GM19455 (cell line): ENCODE data around the gene SF1.
"Not testable (repeated sequence)": the region's sequence is repeated elsewhere in the genome, so short reads cannot be mapped to it uniquely, and the experiment has no call there.

Source experiments
- ATAC-seq: cut with Tn5 transposase; IDR thresholded peaks from one replicate; pipeline ENCODE4 v1.9.1; 2021; ENCODE audit not compliant: unreplicated experiment

Gene SF1

GRCh38 chr11:64778473-64779298 is at the start of gene SF1:
Gene SF1, minus strand, starts transcription at chr11:64778542. Its CDS starts 150 bp downstream, at chr11:64778392.
- ATAC-seq = peak; percentile 71

GRCh38 chr11:64827451-64827839 is 49.1 kb upstream of the SF1 start:
- no peak for ATAC-seq

- ATAC-seq = no peak
Observed at GRCh38 chr11:64826578-64827450, 48.5 kb upstream of the SF1 start.

- no peak for ATAC-seq
Observed at GRCh38 chr11:64826062-64826461, 47.7 kb upstream of the SF1 start.

GRCh38 chr11:64823568-64824119 is 45.3 kb upstream of the SF1 start:
- ATAC-seq = no peak

- ATAC-seq = no peak
Observed at GRCh38 chr11:64817476-64817875, 39.1 kb upstream of the SF1 start.

GRCh38 chr11:64815433-64815832 is 37.1 kb upstream of the SF1 start:
- not testable (repeated sequence) for ATAC-seq

- ATAC-seq = no peak
Observed at GRCh38 chr11:64814712-64815187, 36.4 kb upstream of the SF1 start.

- no peak for ATAC-seq
Observed at GRCh38 chr11:64813826-64814225, 35.5 kb upstream of the SF1 start.

- peak; percentile 12 for ATAC-seq
Observed at GRCh38 chr11:64810891-64811272, 32.5 kb upstream of the SF1 start.

GRCh38 chr11:64810271-64810890 is 32.0 kb upstream of the SF1 start, which contains the start of gene MEN1:
Gene MEN1, minus strand, starts transcription at chr11:64810551. Its CDS starts 442 bp downstream, at chr11:64810109.
- peak; percentile 65 for ATAC-seq

- no peak for ATAC-seq
Observed at GRCh38 chr11:64809781-64810241, 31.5 kb upstream of the SF1 start.

GRCh38 chr11:64805481-64805880 is 27.1 kb upstream of the SF1 start:
- no peak for ATAC-seq

- no peak for ATAC-seq
Observed at GRCh38 chr11:64804346-64805210, 26.2 kb upstream of the SF1 start.

- no peak for ATAC-seq
Observed at GRCh38 chr11:64803846-64804345, 25.6 kb upstream of the SF1 start.

GRCh38 chr11:64803158-64803845 is 25.0 kb upstream of the SF1 start, which contains the start of gene MAP4K2:
Gene MAP4K2, minus strand, starts transcription at chr11:64803214. Its CDS starts 65 bp downstream, at chr11:64803149.
- peak; percentile 55 for ATAC-seq

GRCh38 chr11:64802370-64803157 is 24.2 kb upstream of the SF1 start:
- ATAC-seq = peak; percentile 33
